HepG2 (cell line): ENCODE data around the gene TNFSF15. TPM values are rescaled to one million over a fixed set of nuclear protein-coding genes. Genes with fewer than 3 reads are reported as not detected.

Source experiments
- ATAC-seq: fragments of 200-7000 bp; cut with Tn5 transposase; 3 replicates; pipeline ENCODE4 v1.9.1; 2020; ENCODE audit warnings: mild to moderate bottlenecking, moderate library complexity
- BruUV-seq: library from RNA; stranded (reverse); fragments of 400-500 nt; replicated peaks from 2 replicates; lab custom pipeline; 2021; lab: Mats Ljungman, UMichigan
- CTCF ChIA-PET: fragments of 300-600 bp; formaldehyde crosslinking; extraction: SDS; loops from one replicate; lab custom pipeline; 2021; ENCODE audit warnings: low total read pairs, inconsistent platforms, low intra/inter-chr PET ratio; lab: Yijun Ruan, JAX
- POLR2A ChIA-PET: fragments of 350-600 bp; sonication (Branson Sonifier 250); formaldehyde crosslinking; loops from one replicate; lab custom pipeline; 2020; ENCODE audit warnings: antibody characterized with exemption, inconsistent platforms; lab: Yijun Ruan, JAX
- DNase-seq: peaks from one replicate; pipeline ENCODE4 v3.0.0-alpha.2; 2015; ENCODE audit warnings: low spot score
- FAIRE-seq: peaks from 3 replicates; lab custom pipeline; 2011; peaks lifted over from hg19 to GRCh38; lab: Jason Lieb, UNC
- H2AFZ ChIP-seq: one replicate; pipeline ENCODE4 v1.6.1; 2011; ENCODE audit warnings: low read length, inconsistent platforms
- H3K27ac ChIP-seq: fragments of 300-600 bp; 3 replicates; pipeline ENCODE4 v1.8.0; 2011; ENCODE audit warnings: mixed run types, mild to moderate bottlenecking, mixed read lengths, low read length, inconsistent platforms; ENCODE audit not compliant: insufficient read depth; ENCODE audit errors: extremely low read length
- H3K27me3 ChIP-seq, 2 experiments: fragments of 200-600 bp in 1 of 2; 2 replicates in 1 of 2; 3 replicates in 1 of 2; pipeline versions ENCODE4 v1.6.0 to v1.8.0; 2011; ENCODE audit warnings: low read length in 2 of 2, mild to moderate bottlenecking in 2 of 2, moderate library complexity in 2 of 2, inconsistent platforms in 1 of 2; ENCODE audit not compliant: insufficient read depth in 2 of 2, control insufficient read depth in 1 of 2
- H3K36me3 ChIP-seq, 2 experiments: fragments of 200-600 bp in 1 of 2; replicated peaks in 1 of 2; 2 replicates in 1 of 2; 3 replicates in 1 of 2; pipeline versions ENCODE4 v1.5.1 to v1.8.0; 2011; ENCODE audit warnings: low read length in 2 of 2, inconsistent platforms in 1 of 2; ENCODE audit not compliant: insufficient read depth in 2 of 2, control insufficient read depth in 1 of 2
- H3K4me1 ChIP-seq: 2 replicates; pipeline ENCODE4 v1.5.1; 2012; ENCODE audit warnings: low read length, inconsistent platforms; ENCODE audit not compliant: insufficient read depth
- H3K4me2 ChIP-seq: 2 replicates; pipeline ENCODE4 v1.6.0; 2011; ENCODE audit warnings: low read depth, low read length, inconsistent platforms
- H3K4me3 ChIP-seq, 3 experiments: fragments of 200-600 bp in 1 of 3; sonication (generic), shearing (Covaris generic) in 1 of 3; replicated peaks in 1 of 3; 2 replicates each; pipeline ENCODE4 v1.5.1; 2011 to 2016; ENCODE audit warnings: low read length in 3 of 3, inconsistent platforms in 2 of 3, low read depth in 2 of 3, mild to moderate bottlenecking in 2 of 3, control low read depth in 1 of 3, mixed read lengths in 1 of 3; ENCODE audit not compliant: insufficient read depth in 1 of 3
- H3K79me2 ChIP-seq: one replicate; pipeline ENCODE4 v1.6.1; 2011; ENCODE audit warnings: low read length, inconsistent platforms; ENCODE audit not compliant: insufficient read depth
- H3K9ac ChIP-seq: 2 replicates; pipeline ENCODE4 v1.6.0; 2011; ENCODE audit warnings: mild to moderate bottlenecking, low read depth, low read length, inconsistent platforms; ENCODE audit not compliant: insufficient read depth
- H3K9me3 ChIP-seq: 2 replicates; pipeline ENCODE4 v1.5.1; 2012; ENCODE audit warnings: mild to moderate bottlenecking, low read length
- H4K20me1 ChIP-seq: 2 replicates; pipeline ENCODE4 v1.6.0; 2011; ENCODE audit warnings: inconsistent platforms, mild to moderate bottlenecking, low read length, moderate library complexity; ENCODE audit not compliant: insufficient read depth
- ATF1 ChIP-seq: IDR thresholded peaks from 2 replicates; pipeline ENCODE4 v1.6.1; 2016; ENCODE audit warnings: mild to moderate bottlenecking, control low read depth
- CENPT ChIP-seq: sonication (generic); formaldehyde crosslinking; IDR thresholded peaks from 2 replicates; pipeline ENCODE4 v1.8.0; 2022; ENCODE audit warnings: low read depth, mild to moderate bottlenecking, moderate library complexity, missing genetic modification reagents
- EP300 ChIP-seq, 3 experiments: sonication (generic) in 1 of 3; formaldehyde crosslinking in 1 of 3; IDR thresholded peaks; 2 replicates each; pipeline versions ENCODE4 v1.5.1 to v1.6.1; 2011 to 2020; ENCODE audit warnings: low read depth in 2 of 3, low read length in 2 of 3, borderline replicate concordance in 1 of 3, improper control_type of control experiment in 1 of 3, mild to moderate bottlenecking in 1 of 3, missing genetic modification reagents in 1 of 3, moderate library complexity in 1 of 3
- GTF2F1 ChIP-seq: fragments of 150-350 bp; IDR thresholded peaks from 2 replicates; pipeline ENCODE4 v1.6.1; 2014; ENCODE audit warnings: low read length
- MTERF4 ChIP-seq: sonication (generic); formaldehyde crosslinking; IDR thresholded peaks from 2 replicates; pipeline ENCODE4 v1.8.0; 2023; ENCODE audit warnings: mild to moderate bottlenecking, missing genetic modification reagents
- TBX3 ChIP-seq: fragments of 450-650 bp; IDR thresholded peaks from 2 replicates; pipeline ENCODE4 v1.6.1; 2017; ENCODE audit warnings: antibody characterized with exemption, mild to moderate bottlenecking, inconsistent platforms, borderline replicate concordance
- TEAD2 ChIP-seq: sonication (generic); formaldehyde crosslinking; IDR thresholded peaks from 2 replicates; pipeline ENCODE4 v1.9.0; 2021; ENCODE audit warnings: missing genetic modification reagents
- TEF ChIP-seq: sonication (generic); formaldehyde crosslinking; IDR thresholded peaks from 2 replicates; pipeline ENCODE4 v1.5.0; 2020; ENCODE audit warnings: missing genetic modification reagents
- ZBTB20 ChIP-seq: sonication (generic); formaldehyde crosslinking; IDR thresholded peaks from 2 replicates; pipeline ENCODE4 v1.8.1; 2023; ENCODE audit warnings: missing genetic modification reagents, low read depth, mild to moderate bottlenecking, borderline replicate concordance
- ZNF460 ChIP-seq: sonication (generic); formaldehyde crosslinking; IDR thresholded peaks from 2 replicates; pipeline ENCODE4 v1.5.1; 2020; ENCODE audit warnings: missing genetic modification reagents, mild to moderate bottlenecking, borderline replicate concordance
- ZNF878 ChIP-seq: sonication (generic); formaldehyde crosslinking; IDR thresholded peaks from 2 replicates; pipeline ENCODE4 v1.8.1; 2023; ENCODE audit warnings: mild to moderate bottlenecking, missing genetic modification reagents, moderate library complexity
- WGBS: methylation state at CpG from one replicate; pipeline ENCODE4 v1.1.6; 2017; ENCODE audit warnings: low lambda C conversion rate; 5-methylcytosine and 5-hydroxymethylcytosine counted together
- in situ Hi-C: cut with HindIII; loops from 2 replicates; pipeline ENCODE4 v1.10.0; 2017; ENCODE audit warnings: low pct_unique_long_range_greater_than_20kb; ENCODE audit not compliant: extremely low pct_ligation_motif_present
- intact Hi-C: fragments of 100-400 bp; cut with micrococcal nuclease; formaldehyde crosslinking; loops from one replicate; pipeline ENCODE4 v1.10.0; 2022; ENCODE audit not compliant: unreplicated experiment
- polyA plus RNA-seq, 8 experiments: library from polyadenylated mRNA; depleted of rRNA in 3 of 8; stranded (reverse) in 7 of 8; unstranded in 1 of 8; fragments of >200 nt; fragmentation: Illumina TruSeq in 4 of 8; extraction: Trizol in 4 of 8; gene quantifications; 2 replicates each; pipeline versions ENCODE4 v1.2.1 to v1.2.3, GENCODE V29; 2011 to 2016; ENCODE audit warnings: low read depth in 4 of 8, missing spikeins in 1 of 8, mixed read lengths in 1 of 8; ENCODE audit not compliant: insufficient read depth in 1 of 8
- total RNA-seq, 5 experiments: library from RNA; depleted of rRNA; stranded (reverse); fragments of >200 nt; fragmentation: Illumina TruSeq; extraction: Trizol; gene quantifications; 2 replicates each; pipeline ENCODE4 v1.2.3, GENCODE V29; 2016; ENCODE audit warnings: low read depth in 1 of 5

Gene TNFSF15
- total and polyA plus RNA-seq, 2 of the 13 experiments (the other 11 are each of a cell fraction or from before 2014, with no cell fraction given), result 0.02 to 0.03 TPM

GRCh38 chr9:114790521-114790920, 15.3 kb downstream of the TNFSF15 start:
- Histone ChIP-seq H4K20me1 (no peaks in the 10 kb centered on the region), H3K4me2 (no peak overlapping the region), H3K9me3 (no peaks in the 10 kb centered on the region), H3K9ac (no peak overlapping the region), H3K4me3 (no peak overlapping the region), H3K27ac (no peak overlapping the region), H2AFZ (no peak overlapping the region), H3K36me3 (no peaks in the 10 kb centered on the region), H3K27me3 (no peaks in the 10 kb centered on the region; a peak in 1 of 5 replicates), H3K4me1 (no peaks in the 10 kb centered on the region), H3K79me2 (no peaks in the 10 kb centered on the region)
- TF ChIP-seq ZNF878 (CRISPR knock-in tag) (no peak), GTF2F1 (no peak), ZBTB20 (CRISPR knock-in tag) (no peak), TBX3 (no peak), TEAD2 (no peak), ATF1 (CRISPR knock-in tag) (no peak), ZNF460 (no peak), CENPT (CRISPR knock-in tag) (no peak)
- ATAC-seq (no peak), FAIRE-seq (no peak), DNase-seq (peak; percentile 2)
- intact Hi-C loops, result no loop called here
- no TSS peak for BruUV-seq
- in situ Hi-C loops, result no loop called here
- CTCF ChIA-PET, result no interaction called here
- POLR2A ChIA-PET, result no interaction called here
- WGBS, result 10% methylated on average over 6 of the region's 6 CpGs

- no peak overlapping the region for H3K4me2 ChIP-seq
- no peak overlapping the region for H3K27ac ChIP-seq
- H3K9ac ChIP-seq, result no peak overlapping the region
- no peaks in the 10 kb centered on the region for H3K4me1 ChIP-seq
- BruUV-seq, result no TSS peak
- no peaks in the 10 kb centered on the region for H3K79me2 ChIP-seq
- no peaks in the 10 kb centered on the region for H4K20me1 ChIP-seq
- H3K9me3 ChIP-seq, result no peaks in the 10 kb centered on the region
- TF ChIP-seq TEF (CRISPR knock-in tag) (no peak), MTERF4 (CRISPR knock-in tag) (no peak), EP300 (IDR thresholded peaks at IDR 0.05; ENCODE audit: low read depth in 2 of 2, low read length in 2 of 2) (no peak), EP300 (CRISPR knock-in tag; IDR thresholded peaks at IDR 0.05; ENCODE audit: borderline replicate concordance) (no peak)
- TF ChIP-seq, all 625 proteins: peak for 0
- no peaks in the 10 kb centered on the region for H3K36me3 ChIP-seq
- DNase-seq (no peak), ATAC-seq (no peak), FAIRE-seq (no peak)
- 97% methylated on average over 3 of the region's 3 CpGs for WGBS
- H2AFZ ChIP-seq, result no peak overlapping the region
- in situ Hi-C loops (no loop called here), intact Hi-C loops (no loop called here)
- CTCF ChIA-PET, result no interaction called here
- no peak overlapping the region for H3K4me3 ChIP-seq
- no peaks in the 10 kb centered on the region; a peak in 1 of 5 replicates for H3K27me3 ChIP-seq
- POLR2A ChIA-PET, result no interaction called here
Observed at GRCh38 chr9:114789006-114789405, 16.8 kb downstream of the TNFSF15 start.
